CD4-positive, alpha-beta T cell treated with Interleukin-17A for 4 hours (primary cell): Measurements from ENCODE around the gene RALGPS1.

ENCODE experiments used
- DNase-seq: peaks from one replicate; pipeline ENCODE4 v3.0.0-alpha.2; 2020; ENCODE audit warnings: mixed read lengths

RALGPS1 gene

DNA sequence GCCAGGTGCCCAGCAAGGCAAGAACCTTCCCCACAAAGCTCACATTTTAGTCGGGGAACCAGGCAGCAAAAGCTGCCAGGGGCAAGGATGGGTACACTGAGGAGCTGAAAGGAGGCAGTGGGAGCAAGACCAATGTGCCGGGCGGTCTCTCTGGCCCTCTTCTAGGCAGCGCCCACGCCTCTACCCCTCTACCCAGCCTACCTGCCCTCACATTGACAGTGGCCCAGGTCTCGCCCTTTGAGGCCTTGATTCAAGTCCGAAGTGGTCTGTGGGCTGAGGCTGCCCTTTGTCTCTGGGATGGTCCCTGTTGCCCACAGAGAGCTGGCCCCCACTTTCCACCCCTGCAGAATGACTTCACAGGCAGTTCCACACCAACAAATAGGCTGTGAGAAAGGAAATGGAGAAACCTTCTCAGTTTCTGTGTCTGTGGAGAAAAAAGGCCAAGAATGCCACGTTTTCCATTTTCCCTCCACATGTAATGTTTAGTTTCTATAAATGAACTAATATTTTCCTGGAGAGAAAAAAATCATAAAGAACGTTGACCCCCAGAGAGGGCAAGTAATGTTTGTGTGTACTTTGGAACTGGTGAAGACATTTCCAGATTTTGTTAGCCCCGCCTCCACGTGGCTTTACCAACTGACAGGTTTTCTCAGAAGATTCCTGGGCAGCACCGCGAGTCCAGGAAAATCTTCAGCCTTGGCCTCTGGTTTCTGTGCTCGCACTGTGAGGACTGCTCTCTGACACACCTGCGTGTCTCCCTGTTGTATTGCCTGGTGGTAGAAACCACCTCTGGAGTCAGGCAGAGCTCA is 265.3 kb downstream of the RALGPS1 start:
- DNase-seq, result no peak

DNA sequence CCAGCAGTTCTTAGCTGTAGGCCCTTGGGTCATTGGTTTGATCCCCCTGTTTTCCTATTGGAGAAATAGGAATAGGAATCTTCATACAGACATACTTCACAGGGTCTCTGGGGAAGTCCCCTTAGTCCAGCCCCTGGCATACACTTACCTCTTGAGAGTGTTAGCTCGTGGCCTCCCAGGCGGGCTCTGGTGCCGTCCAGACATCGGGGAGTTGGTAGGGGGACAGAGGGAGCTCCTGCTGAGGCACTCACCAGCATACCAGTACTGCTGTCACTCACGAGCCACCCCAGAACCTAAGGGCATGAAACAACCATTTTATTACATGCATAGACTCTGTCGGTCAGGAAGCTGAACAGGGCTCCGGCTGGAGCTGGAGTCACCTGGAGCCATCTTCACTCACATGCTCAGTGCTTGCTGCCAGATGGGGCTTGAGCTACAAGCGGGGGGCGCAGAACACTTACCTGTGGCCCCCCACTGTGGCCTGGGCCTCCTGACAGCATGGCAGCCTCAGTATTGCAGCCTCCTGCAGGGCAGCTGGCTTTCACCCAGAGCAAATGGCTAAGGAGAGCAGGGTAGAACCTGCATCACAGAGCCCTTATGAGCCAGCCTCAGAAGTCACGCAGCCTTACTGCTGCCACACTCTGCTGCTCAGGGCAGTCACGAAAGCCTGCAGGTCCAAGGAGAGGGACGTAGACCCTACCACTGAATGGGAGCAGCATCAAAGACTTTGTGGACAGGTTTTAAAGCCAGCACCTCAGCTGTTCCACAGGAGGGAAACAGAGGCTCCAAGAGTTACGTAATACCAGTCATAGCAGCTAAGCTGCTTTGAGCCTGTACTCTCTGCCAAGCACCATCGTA is 266.1 kb downstream of the RALGPS1 start:
- no peak for DNase-seq

DNA sequence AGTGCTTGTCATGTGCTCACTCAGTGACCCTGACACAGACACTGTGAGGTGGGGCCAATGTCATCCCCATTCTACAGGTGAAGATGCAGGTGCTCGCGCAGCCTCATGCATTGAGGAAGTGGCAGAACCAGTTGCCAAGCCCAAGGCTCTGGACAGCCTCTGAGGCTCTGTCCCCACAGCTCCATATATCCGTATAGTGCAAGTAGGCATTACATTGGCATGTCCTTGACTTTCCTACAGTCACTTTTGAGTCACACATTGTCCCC is 266.7 kb downstream of the RALGPS1 start:
- no peak for DNase-seq

DNA sequence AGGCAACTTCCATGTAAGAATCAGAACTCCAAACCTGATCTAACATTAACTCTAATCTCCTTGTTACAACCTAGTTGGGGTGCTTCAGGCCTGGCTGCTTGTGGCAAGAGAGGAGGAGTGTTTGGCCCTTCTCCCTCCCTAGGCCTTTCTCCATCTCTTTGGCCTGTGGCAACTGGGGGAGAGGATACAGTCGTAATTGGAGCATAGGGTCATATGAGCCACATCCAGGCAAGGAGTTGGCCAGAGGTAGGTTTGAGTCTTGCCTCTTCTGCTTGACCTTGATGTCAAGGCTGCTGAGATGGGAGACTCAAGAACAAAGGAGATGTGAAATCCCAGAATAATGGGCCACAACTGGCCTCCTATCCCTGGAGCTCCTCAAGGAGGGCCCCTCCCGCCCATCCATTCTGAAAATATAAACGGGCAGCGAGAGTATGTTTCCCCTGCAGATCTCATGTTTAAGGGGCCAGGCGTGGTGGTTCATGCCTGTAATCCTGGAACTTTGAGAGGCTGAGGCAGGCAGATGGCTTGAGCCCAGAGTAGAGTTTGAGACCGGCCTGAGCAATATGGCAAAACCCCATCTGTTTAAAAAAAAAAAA is 267.1 kb downstream of the RALGPS1 start:
- DNase-seq, result no peak

DNA sequence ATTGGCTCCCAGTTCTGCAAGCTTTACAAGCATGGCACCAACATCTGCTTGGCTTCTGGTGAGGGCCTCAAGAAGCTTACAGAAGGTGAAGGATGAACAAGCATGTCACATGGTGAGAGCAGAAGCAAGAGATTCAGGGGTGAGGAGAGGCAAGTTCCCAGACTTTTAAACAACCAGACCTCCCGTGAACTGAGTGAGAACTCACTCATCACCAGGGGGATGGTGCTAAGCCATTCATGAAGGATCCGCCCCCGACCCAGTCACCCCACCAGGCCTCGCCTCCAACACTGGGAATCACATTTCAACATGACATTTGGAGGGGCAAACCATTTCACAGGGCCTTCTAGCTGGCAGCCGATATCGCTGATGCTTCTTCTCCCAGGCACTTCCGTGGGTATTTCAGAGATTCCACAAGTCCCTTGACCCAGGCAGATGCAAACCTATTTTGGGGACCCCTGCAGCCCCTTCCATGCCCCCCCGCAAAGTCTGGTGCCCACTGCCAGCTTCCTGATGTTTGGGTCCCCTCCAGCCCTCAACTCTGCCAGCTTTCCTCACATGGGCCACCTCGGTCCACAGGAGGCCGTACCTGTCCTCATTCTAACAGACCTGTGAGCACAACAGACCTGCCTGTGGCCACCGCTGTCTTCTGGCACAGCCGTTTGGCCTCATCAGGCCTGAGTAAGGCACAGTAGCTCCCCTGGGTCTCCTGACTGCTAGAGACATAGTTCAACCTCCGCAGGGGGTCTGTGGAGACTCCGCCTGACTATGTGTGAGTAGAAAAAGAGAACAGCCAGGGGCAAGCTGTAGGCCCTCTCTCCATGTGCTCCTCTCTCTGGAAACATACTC is 268.5 kb downstream of the RALGPS1 start:
- DNase-seq, result no peak

GRCh38 chr9:127183814-127184582 is 269.4 kb downstream of the RALGPS1 start:
- no peak for DNase-seq

DNA sequence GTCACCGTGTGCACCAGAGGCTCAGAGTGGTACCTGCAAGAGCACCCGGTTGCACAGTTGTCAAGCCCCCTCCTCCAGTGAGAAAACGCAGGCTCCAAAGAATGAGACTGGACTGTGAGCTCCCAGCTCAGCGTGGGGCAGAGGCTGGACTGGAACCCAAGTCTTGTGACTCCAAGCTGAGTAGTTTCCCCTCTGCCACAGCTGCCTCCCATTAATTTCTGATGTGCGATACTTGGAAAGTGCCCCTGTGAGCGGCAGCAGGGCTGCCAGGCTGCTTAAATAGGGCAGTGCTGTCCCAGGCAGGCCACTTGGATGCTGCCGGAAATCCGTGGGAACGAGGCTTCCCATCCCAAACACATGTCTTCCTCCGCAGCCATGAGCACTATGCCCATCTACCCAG is 270.1 kb downstream of the RALGPS1 start:
- no peak for DNase-seq

DNA sequence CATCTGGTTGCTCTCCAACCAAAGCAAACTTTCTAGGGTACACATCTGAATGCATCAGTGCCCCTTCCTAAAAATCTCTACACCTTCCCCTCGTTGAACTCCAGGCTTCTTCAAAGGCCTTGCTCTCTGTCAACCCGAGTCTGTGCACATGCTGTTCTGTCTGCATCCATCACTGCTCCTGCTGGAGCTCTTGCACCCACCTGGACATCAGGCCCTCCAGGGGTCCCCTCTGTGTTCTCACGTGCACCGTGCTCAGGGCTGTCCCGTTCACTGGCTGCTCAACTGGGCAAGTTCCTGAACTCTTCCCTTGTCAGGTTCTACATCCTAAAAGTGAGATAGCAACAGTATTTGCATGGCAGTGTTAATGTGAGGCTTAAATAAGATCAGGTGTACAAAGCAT is 270.6 kb downstream of the RALGPS1 start:
- no peak for DNase-seq

DNA sequence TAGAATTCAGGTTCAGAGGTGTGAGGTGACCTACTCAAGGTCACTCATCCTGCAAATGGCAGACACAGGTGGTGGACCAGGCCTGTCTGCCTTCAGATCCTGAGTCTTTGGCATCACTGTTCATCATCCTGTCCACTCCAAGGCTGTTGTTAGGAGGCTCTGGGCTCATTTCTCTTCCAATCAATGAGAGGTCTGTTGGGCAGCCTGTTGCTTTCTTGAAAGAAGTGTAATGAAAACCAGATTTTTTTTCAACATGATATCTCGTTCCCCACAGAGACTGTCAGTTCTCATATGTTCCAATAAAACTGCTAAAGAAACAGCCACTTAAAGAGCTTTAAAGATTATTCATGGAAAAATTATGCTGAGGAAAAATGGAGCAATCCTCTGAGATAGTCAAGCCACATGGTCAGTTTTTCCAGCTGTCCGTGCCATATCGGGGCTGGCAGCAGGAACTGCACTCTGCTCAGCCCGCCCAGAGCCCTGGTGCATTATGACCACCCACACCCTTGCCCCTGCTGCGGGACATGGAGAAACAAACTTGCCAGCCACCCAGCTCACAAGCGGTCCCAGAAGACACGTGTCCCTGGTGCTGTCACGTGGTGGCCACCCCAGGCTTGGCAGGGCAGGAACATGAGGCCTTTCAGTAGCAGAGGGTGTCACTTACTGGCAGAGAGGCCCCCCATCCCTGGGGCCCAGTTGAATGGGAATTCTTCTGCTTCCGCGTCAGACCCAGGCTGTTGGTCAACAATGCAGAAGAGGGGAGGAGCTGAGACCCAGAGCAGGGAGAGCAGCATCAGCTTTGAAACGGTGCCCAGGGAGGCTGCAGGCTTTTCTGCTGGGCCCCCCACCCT is 271.6 kb downstream of the RALGPS1 start:
- no peak for DNase-seq

DNA sequence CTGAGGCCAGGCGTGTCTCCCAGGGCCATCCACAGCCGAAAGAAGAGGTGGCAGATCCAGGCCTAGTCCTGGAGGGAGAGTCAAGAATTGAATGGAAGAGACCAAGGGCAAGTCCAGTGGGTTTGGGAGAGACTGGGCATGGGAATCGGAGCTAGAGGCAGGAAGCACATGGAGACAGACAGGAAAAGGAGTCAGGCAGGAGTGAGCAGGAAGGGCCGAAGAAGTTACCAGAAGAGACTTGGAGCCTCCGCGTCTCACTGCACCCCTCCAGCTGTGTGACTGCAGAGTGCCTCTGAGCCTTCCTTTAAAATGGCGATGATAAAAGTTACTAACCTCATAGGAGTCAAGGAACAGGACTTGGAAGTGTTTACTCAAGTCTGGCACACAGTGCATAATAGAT is 272.2 kb downstream of the RALGPS1 start:
- no peak for DNase-seq

DNA sequence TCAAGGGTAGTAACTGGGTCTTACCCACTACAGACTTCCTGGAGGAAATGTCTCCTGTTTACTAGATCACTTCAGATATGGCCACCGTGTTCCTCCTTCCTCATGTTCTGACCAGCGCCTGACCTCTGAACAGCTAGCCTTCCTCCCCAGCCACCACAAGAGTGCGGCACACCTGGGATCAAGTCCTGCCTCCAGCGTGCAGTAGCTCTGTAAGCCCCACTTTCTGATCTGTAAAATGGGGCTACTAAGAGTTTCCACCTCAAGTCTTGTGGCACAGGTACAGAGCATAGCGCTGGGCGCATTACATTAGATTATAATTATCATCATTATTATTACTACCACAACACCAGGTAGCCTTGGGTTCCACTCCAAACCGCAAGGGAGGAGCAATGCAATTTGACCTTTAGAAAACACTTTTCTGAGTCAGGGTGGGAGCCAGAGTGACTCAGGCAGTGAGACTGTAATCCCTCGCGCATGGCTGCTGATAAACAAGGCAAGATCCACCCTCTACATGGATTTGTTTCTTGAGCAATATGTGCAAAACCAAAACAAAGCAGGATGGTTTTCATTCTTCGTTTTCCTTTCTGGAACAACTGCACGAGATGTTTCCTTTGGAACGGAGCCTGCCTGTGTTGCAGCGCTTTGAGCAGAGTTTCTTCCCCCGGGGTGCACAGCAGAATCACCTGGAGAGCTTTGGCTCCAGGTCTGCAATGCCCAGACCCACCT is 272.8 kb downstream of the RALGPS1 start:
- no peak for DNase-seq

GRCh38 chr9:127188396-127188795 is 273.8 kb downstream of the RALGPS1 start:
- no peak for DNase-seq

- no peak for DNase-seq
Observed at GRCh38 chr9:127189628-127190027, 275.0 kb downstream of the RALGPS1 start.

DNA sequence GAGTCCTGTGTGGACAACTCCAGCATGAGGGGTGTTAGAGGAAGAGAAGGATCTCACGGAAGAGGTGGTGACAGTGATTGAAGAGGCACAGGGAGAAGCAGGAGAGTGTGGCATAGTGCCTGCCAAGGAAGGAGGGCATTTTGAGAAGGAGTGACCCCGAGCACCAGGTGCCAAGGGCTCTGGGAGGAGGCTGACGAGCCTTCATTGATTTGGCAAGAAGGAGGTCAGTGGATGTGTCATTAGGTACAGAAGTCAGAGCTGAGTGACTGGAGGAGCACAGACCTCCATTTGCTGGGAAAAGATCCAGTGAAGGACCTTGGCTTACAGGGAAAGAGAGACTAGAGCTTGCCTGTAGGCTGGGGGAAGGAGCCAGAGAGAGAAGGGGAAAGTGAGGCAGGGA is 278.2 kb downstream of the RALGPS1 start:
- DNase-seq, result no peak

GRCh38 chr9:127193483-127193882 is 278.9 kb downstream of the RALGPS1 start:
- no peak for DNase-seq

DNA sequence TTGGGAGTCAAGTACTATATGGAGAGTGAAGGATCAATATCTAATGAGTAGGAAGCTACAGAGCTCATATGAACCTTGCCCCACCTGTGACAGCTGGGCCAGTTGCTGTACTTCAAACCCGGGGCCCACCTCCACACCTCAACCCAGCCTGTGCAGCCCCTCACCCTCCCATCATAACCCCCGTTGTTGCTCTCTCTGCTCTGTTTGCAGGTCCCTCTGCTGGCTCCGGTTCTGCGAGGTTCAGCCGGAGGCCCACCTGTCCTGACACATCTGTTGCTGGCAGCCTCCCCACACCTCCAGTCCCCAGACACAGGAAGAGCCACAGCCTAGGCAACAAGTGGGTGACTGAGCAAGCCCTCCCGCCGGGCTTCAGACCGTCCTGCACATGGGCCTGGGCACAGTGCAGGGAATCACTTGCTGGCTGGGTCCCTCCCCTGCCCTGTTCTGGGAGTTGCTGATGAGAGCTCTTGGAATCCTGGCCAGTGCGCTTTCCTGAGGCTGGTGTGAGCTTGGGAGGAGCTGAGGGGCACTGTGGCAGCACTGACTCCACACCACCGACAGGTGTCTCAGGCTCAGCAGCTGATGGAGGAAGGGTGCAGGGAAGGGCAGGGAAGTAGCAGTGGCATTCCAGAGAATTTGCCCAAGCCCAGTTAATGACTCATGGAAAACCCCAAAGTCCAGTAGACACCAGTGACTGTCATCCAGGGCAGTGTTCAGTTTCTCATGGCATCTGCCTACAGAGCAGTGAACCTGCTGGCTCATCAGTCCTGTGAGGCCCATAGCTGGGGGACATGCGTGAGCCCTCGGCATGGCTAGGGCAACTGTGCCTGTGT is 280.5 kb downstream of the RALGPS1 start:
- DNase-seq, result no peak

DNA sequence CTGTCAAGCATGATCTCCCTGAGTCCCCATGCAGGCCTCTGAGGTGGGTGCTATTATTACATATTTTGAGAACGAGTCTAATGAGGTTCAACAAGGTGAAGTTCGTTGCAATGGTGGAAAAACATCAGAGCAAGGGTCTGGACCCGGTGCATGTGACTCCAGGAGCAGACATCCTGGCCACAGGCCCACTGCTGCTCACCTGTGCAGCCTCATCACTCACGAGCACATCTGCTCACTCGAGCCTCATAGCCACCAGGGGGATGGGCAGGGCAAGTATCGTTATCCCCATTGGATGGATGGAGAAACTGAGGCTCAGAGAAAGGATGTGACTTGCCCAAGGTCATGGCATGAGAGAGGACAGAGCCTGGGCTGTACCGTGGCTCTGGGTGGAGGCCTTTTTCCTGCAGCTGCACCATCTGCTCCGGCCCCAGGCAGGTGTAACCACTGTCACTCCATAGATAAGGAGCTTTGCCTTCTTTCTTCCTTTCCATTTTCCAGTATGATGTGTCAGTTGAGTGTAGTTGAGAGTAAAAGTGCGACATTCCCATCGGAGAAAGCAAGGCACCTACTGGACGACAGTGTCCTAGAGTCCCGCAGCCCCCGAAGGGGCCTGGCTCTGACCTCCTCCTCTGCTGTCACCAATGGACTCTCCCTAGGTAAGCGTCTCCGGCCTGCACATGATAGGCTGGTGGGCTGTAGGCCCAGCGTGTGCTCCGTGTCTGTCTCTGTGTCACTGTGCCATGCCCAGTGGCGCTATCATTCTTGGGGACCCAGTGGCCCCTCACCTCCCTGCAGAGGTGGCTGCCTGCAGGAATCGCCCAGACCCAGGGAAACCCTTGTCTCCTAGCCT is 281.6 kb downstream of the RALGPS1 start:
- DNase-seq, result no peak

DNA sequence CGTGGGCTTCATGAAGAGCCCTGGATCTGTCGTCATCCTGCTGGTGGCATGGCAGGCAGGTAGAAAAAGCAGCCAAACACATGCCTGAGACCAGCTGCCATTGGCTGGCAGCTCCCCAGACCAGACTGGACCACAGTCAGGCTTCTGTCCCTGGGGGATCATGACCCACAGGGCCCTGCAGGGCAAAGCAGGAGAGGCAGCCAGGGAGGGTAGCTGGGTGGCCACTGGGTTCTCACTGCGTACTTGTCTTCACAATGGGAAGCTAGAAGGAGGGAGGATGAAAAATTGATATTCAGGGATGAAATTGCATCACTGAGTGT is 282.2 kb downstream of the RALGPS1 start:
- no peak for DNase-seq
